ENCODE measurements around the gene HOXC12.

Gene HOXC12

DNA sequence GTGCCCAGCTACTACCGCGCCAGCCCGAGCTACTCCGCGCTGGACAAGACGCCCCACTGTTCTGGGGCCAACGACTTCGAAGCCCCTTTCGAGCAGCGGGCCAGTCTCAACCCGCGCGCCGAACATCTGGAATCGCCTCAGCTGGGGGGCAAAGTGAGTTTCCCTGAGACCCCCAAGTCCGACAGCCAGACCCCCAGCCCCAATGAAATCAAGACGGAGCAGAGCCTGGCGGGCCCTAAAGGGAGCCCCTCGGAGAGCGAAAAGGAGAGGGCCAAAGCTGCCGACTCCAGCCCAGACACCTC is 30.9 kb downstream of the HOXC12 start:
- DNase-seq, result no peak

DNA sequence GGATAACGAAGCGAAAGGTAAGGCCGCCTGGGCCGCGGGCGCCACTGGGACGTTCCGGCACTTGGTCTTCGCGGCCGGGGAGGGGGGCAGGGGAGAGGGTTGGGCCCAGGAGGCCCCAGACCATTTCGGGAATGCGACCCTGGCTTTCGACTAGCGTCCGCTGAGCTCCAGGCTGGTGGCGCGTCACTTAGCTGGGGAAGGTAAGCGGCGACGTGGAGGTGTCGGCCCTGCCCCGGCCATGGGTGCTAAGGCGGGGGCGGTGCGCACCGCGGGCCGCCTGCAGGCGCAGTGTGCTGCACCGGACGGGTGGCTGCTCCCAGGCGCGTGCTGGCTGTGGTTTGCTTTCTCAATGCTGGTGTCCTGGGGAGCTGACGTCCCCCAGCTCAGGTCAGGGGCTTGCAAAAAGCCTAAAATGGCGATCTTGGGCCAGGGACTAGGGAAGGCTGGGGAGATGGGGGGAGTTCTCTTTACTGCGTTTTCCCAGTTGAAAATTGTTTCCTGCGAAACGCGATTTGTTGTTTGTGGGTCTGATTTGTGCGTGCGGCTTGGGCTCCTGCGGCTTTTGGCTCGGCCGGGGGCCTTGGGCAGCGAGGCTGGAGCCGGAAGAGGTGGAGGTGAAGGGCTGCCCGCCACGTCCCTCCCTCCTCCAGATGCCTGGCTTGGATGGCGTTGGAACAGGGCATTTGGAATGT is 31.4 kb downstream of the HOXC12 start:
- no peak for DNase-seq

DNA sequence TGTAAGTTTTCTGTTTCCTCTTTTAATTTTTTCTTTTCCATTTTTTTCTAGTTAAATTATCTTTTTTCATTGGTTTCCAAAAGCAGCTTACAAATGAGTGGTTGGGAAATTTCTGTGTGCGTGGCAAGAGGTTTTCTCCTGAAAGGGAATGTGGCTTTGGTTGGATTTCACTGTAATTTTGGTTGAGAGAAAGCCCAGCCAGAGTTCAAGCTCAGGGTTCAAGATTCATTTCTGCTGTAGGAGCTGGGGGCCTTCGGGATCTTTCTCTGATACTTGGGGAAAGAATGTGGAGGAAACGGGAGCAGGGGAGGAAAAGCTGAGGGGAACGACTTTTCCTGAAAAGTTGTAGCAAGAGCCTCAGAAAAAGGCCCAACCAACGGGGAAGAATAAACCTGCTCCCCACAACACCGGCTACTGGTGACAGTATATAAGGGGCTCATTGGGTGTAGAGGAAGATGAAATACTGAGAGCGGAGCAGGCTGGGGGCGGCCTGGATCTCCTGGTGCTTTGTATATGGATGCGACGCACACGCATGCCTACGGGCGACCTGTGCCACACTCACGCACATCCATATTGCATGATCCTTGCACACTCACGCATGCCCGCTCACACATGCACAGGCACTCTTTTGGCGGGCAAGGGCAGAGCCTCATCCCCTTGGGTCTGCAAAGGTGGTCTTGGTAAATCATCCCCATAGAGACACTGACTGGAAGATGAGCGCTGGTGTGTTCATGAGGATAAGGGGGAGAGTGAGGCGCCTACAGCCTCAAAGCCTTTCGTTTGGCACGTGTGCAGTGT is 32.2 kb downstream of the HOXC12 start:
- no peak for DNase-seq

DNA sequence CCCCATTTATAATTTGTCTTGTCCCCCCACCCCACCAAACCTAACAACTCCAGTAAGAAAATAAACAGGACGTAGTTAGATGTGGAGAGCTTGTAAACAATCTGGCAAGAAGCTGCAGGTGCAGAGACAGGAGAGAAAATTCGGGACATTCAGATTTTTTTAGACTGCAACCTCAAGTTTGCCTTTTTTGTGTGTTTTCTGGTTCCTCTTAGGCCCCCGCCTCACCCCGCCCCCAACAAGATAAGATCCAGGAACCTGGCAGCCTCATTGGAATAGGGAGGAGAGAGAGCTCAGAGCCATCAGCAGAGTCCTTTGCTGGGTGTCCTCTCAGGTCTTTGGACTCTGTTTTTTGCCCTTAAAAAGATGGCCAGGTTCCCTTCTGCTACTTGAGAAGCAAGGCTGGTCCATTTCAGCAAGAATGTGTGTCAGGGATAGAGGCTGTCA is 33.1 kb downstream of the HOXC12 start:
- no peak for DNase-seq

DNA sequence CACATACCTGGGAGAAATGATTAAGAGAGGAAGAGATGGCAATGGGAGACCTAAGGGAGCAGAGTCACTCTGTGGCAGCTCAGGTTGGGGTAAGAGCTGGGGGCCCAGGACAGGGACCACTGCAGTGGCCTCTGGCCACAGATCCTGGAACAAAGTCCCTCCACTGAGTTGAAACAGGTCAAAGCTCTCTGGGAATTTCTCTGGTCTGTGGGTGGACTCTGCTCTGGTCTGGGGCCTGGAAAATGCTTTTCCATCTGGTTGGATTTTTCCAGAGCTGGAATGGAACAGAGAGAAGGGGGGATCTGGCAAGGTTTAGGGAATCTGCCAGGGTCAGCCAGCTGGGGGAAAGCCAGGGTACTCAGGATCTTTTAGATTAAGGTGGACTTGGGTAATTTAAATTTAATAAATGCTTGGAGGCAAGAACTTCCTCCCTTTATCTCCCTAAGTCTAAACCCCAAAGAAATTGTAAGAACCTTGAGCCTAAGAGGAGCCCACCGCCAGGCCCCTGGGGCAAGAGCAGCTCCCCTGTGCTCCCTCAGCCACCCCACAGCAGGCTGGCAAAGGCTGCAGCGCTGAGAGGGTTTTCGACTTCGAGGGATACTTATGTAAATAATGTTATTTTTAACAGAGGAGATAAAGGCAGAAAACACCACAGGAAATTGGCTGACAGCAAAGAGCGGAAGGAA is 34.0 kb downstream of the HOXC12 start:
- DNase-seq, result no peak

DNA sequence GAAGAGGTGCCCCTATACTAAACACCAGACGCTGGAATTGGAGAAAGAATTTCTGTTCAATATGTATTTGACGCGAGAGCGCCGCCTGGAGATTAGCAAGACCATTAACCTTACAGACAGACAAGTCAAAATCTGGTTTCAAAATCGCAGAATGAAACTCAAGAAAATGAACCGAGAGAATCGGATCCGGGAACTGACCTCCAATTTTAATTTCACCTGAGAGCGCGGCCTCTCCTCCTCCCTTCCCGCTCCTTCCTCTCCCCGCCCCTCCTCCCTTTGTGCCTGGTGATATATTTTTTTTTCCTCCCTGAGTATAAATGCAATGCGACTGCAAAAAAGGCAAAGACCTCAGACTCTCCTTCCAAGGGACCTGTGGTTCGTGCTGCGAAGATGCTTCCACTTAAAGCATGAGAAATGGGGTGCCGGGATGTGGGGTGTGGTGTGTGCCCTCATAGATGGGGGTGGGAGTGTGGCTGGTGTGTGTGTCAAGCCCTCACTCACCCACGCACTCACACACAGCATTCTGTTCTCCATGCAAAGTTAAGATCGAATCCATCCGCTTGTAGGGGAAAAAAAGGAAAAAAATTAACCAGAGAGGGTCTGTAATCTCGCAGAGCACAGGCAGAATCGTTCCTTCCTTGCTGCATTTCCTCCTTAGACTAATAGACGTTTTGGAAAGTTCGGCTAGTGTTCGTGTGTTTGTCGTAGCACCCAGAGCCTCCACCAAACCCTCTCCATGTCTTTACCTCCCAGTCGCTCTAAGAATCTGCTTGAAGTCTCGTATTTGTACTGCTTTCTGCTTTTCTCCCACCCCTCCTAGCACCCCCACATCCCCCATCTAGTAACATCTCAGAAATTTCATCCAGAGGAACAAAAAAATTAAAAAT is 34.8 kb downstream of the HOXC12 start:
- no peak for DNase-seq

DNA sequence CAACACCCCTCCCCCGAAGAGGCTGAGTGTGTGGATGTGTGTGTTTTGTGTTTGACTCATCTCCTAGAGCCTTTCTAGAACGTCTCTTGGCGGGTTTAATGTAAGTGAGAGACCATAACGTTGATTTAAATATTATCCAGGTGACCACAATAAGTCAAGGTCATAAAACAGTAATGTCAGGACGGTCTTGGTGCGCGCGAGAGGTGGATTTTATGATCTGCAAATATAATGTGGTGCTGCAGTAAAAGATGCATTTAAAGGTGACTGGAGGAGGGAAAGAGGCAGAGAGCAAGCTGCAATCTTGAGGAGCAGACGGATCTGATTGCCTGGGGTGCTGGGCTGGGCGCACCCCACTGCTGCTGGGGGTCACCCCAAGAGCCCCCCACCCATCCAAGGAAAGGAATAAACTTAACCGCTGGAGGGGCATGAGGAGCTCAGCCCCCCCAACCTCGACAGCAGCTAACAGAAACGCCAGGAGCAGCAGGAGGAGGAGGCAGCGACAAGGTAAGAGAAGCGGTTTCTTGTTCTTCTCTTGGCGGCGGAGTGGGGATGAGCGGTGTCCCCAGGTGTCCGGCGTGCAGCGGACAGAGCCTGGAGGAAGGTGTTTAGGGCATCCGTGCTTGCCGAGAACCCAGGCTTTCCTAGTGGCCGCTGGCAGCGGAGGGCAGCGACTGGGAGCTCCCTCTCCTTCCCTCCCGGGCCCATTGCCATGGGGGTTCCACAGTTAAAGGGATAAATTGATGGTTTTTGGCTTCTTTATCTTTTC is 35.8 kb downstream of the HOXC12 start:
- no peak for DNase-seq

DNA sequence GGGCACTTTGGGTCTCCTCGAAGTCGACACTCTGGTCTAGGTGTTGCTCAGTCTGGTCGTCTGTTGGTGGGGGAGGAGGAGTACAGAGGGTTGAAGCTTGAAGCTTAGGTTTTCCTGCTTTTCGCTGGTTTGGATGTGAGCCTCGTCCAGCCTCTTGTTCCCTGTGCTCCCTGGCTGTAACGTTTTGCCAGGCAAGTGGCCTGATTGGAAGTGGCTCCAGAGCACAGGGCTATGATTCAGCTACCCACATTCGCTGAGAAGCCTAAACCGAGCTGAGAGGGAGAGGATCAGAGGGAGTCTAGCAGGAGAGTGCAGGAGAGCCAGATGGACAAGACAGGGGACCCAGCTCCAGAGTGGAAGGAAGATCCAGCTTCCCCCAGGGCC is 36.4 kb downstream of the HOXC12 start:
- no peak for DNase-seq

DNA sequence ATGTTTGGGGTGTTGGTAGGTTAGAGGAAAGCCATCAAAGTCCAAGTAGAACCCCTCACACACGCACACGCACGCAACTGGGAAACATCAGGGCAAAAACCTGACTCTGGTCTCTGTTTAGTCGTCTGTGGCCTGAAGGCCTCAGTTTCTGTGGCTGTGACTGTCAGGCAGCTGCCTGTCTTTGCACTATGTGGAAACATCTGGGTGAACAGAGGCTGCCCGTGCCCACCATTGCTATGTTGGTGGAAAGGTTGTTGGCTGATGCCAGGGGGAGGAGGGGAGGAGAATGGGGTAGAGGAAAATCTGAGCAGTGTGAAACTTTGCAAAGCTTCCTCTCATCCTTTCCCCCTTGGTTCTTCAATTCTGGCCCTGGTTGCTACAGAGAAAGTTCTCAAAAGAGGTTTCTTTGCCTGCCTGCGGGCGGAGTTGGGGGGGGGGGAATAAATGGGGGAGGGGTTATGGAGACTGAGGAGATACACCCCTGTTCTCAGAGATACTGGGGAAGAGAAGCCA is 37.7 kb downstream of the HOXC12 start:
- DNase-seq, result no peak

DNA sequence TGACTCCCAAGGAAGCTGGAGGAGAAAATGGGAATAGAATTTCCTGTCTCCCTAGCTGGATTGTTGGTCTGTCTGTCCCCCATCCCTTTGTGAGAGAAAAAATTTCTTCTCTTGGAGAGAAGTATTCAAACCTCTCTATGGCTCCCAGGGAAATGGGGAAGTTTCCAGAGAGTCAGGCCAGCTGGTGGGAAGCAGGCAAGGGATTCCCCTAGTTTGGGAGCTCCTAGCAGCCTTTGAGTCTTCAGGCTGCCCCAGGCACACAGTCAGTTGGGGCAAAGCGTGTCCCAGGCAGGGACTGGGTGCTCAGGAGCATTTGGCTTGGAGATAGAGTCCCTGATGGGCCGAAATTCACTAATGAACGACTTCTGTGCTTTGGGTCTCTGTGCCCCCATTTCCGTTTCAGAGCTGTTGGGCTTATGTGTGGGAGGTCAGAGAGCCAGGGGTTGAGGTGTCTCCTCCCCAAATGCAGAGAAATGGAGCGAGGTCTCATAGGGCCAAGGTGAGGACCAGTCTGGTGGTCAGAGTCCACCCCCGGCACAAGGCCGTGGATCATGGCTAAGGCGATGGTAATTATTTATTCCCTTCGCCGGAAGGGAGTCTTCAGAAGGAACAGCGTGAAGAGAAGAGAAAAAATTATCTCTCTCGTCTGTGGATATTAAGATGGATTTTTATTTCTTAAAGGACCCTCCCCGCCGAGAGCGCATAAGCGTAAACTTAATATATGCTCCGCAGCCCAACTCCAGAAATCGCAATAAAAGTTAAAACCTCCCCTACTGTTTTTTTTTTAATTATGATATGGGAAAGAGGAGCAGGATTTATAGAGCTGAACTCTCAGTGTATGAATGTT is 38.7 kb downstream of the HOXC12 start:
- no peak for DNase-seq

DNA sequence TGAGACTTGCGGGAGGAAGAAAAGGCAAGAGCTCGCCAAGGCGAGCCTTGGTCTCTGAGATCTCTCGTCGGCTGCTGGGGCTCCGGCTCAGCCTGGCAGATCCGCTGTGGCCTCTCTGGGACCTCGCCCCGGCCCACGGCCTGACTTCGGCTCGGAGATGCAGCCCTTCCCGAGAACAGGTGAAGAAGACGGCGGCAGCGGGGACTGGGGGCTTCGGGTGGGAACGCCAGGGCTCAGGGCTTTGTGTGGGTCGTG is 39.2 kb downstream of the HOXC12 start:
- no peak for DNase-seq

DNA sequence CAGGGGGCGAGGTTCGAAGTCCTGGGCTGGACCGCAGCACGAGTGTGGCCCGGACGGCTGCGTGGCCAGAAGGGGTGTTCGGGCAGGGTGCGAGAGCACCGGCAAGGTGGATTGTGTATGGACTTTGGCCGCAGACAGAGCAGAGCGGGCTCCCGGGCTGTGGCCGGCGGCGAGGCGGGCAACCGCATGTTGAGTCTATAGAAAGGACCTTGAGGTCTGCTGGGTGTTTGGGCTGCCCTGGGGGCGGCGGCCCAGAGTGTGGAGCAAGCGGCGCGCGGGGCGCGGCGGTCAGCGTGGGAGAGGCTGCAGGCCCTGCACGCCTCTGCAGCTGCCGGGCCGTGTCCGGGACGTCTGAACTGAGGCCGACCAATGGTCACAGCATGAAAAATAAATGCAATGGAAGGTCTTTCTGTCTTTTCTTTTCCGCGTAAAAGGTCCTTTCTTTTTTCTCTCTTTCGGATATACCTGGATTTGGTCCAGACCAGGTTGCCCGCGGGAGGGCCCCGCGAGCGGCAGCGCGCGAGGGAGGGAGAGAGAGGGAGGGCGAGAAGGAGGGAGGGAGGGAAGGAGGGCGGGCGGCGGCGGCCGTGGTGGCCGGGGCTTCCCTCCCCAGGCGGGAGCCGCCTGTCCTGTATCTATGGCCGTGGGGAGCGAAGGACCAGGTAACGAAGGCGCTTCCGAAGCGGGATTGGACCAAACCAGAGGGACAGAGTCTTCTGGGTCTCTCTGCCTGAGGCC is 39.7 kb downstream of the HOXC12 start:
- no peak for DNase-seq

DNA sequence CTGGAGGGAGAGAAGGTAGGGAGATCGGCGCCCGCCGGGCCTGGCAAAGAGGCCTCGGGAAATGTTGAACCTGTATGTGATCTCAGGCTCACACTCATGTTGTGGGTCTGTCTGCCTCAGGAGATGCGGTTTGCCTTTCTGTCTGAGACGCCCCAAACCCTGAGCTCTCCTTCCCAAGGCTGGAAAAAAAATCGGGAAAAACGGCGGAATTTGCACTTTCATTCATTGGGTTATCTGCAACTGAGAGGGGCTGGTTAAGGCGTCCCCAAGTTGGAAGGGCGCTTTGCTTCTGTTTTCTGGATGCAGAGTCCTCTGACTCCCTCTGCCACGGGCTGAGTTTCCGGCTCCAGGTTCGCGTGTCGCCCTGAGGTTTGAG is 40.3 kb downstream of the HOXC12 start:
- no peak for DNase-seq

DNA sequence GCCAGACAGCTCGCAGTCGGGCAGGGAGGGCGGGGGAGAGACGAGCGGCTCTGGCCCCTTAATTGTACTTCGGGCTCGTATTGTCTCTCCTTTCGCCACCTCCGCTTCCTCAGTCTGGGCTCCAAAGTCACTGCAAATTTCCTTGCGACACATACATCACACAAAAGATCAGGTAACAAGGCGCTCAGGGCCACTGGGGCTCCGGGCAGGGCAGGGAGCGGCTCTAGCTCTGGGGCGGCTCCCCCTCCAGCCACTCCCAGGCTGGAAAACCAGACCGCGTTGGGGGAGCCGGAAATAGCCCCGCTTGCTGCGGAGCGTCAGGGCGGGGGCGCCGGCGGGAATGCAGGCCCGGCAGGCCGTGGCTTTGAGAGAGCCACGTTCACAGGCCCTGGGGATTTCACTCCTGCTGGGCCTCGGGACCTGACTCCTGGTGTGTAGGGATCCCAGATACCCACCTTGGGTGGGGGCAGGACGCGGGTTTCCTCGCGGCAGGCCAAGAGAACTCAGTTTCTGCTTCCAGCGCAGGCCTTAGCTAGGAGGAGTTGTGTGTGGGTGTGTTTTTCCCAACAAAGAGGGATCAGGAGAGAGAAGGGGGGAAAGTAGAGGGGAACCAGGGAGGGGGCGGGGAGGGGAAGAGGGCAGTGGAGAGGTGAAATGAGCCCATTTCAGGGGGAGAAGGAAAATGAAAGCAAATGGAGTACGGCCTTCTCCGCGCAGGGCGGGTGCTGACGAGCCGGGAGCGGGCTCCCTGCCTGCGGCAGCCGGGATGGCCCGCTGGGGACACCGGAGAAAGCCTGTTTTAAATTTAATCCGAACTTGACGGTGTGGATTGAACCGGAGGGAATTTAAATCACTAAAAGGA is 40.9 kb downstream of the HOXC12 start:
- DNase-seq, result no peak

DNA sequence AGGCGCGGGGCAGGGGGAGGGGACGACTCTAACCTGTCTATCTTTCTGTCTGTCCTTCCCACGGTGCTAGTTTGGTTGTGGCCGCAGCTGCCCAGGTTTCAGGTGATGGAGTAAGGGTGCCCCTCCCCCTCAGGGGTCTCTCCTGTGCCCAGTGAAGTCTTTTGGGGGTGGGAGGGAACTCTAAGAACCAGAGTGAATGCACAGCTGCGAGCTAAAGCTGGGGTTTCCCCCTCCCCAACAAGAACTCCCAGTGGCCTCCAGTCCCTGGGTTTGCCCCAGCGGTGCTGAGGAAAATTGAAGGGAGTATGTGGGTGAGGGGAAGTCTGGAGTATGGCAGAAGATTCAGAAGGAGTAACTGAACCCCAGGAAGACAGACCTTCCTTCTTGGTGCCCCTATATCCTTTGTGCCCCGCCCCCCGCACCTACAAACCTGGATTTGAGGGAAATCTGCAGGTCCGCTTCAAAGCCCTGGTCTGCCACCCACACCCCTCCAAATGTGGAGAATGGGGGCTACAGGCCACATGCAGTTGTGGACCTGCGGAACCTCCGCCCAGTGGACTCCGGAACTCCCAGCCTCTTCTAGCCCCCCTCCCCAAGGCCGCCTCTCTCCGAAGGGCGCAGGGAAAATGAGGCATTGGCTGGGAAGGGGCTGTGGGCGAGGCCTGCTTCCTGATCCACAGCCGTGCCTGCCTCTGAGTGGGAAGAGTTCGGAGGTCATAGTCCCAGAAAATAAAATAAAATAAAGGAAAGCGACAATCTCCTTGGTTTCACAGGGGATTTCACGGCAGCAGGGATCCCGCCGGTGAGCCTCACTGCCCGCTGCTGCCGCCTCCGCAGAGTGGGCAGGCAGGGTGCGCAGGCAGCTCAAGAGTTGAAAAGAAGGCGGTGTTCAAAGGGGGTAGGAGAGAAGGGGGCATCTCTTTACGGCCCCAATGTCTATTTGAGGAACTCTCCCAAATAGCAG is 41.8 kb downstream of the HOXC12 start:
- no peak for DNase-seq

DNA sequence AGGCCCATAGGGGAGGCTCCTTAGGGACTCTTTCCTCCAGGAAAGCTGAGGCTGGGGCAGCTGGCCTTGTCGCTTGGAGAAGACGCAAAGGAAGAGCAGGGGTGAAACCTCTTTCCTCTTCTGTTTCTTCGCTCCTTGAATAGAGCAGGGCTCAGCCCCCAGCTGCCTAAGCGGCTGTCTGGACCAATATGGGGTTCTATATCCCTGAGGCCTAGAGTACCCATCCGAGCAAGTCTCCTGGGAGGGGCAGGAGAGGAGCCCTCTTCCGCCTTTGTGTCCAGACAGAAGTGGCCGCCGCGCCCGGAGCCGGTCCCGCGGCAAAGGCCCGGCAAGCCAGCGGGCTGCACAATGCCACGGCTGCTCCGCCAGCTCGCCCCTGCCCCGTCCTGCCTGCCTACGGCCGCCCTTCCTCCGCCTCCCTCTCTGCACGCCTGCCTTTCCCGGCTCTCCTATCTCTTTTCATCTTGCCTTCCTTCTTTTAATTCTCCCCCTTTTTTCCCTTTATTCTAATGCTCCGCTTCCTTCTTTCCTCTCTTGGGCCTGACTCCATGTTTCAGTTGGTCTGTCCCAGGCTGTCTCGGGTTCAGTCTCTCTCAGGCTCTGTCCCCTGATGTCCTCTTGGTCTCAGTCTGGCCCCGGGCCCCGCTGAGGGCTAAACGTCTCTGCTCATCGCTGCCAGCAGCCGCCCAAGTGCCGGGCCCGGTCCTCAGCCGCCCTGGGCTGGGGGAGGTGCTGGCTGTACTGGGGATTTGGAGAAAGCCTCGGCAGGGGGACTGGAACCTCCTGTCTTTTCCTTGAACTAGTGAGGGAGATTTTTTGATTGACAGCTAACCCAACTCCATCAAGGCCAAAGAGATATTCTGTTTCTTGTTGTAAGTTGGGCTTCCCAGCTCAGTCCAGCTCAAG is 42.8 kb downstream of the HOXC12 start:
- DNase-seq, result no peak

DNA sequence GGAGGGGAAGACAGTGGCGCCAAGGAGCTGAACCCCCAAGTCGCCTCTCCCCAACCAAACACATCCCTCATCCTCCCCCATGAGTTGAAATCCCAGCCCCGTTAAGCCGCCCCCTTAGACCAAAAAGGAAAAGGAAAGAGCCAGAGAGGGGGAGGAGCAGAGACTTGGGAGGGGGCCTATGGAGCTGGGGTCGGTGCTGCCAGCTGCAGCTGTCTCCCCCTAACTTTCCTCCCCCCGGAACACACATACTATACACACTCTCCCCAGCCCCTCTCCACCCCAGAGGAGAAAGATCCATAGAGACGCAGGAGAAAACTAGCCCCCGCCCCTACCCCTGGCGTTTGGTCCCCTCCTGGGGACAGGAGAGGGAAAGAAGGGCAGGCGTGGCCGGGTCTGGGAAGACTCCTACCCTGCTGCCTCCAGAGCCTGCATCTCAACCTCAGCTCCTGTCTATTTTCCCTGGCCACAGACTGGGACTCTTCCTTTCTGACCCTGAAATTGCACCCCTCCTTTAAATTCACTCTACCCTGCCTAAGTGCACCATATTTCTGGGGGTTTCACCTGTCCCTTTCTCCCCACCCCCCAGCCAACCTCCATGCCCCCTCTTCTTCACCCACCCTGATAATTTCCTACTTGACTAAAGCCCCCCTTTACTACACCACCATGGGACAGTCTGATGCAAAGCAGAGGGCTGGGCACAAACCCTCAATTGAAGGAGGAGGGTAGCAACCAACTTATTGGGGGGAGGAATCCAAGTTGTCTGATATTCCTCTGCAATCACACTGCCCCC is 43.6 kb downstream of the HOXC12 start:
- DNase-seq, result no peak

All from SHP77 treated with DMSO at 0.1 percent for 48 hours (cell line).